K562 (cell line): ENCODE measurements around the gene BFSP1. TPM values are rescaled to one million over a fixed set of nuclear protein-coding genes. Genes with fewer than 3 reads are reported as not detected.

Experiments used
- BACH1 ChIP-seq: fragments of 200-800 bp; sonication (Bioruptor generic); IDR thresholded peaks from 2 replicates; pipeline ENCODE4 v1.6.1; 2016; ENCODE audit warnings: missing genetic modification characterization, missing compliant biosample characterization
- MXI1 ChIP-seq: IDR thresholded peaks from 2 replicates; pipeline ENCODE4 v1.6.1; 2011; ENCODE audit warnings: low read depth, mild to moderate bottlenecking, improper control_type of control experiment, low read length
- RBM22 ChIP-seq: fragments of 200-400 bp; formaldehyde crosslinking; IDR thresholded peaks from 2 replicates; pipeline ENCODE4 v1.6.1; 2018; ENCODE audit warnings: low read length, low read depth; ENCODE audit not compliant: poor library complexity, severe bottlenecking
- U2AF1 ChIP-seq: fragments of 200-400 bp; formaldehyde crosslinking; optimal IDR thresholded peaks from 2 replicates; pipeline ENCODE3; 2017; ENCODE audit warnings: mild to moderate bottlenecking, low read depth, low read length, moderate library complexity
- XRCC4 ChIP-seq: IDR thresholded peaks from one replicate; pipeline ENCODE4 v1.6.1; 2011; ENCODE audit not compliant: insufficient read depth, insufficient read length; ENCODE audit errors: extremely low read depth
- ZBTB17 ChIP-seq: fragments of 450-650 bp; formaldehyde crosslinking; IDR thresholded peaks from 2 replicates; pipeline ENCODE4 v1.4.0; 2020; ENCODE audit warnings: mild to moderate bottlenecking
- ZNF668 ChIP-seq: fragments of 250-450 bp; sonication (Bioruptor Pico); IDR thresholded peaks from 2 replicates; pipeline ENCODE4 v1.8.0; 2022; ENCODE audit warnings: mild to moderate bottlenecking, inconsistent platforms
- polyA plus RNA-seq, 8 experiments: library from polyadenylated mRNA; depleted of rRNA in 4 of 8; stranded (reverse) in 5 of 8; unstranded in 3 of 8; fragments of >200 nt; fragmentation: Nextera tagmentation in 2 of 8; fragmentation: Illumina TruSeq in 1 of 8; extraction: Ambion mirVana in 2 of 8; extraction: Trizol in 1 of 8; gene quantifications; 2 replicates each; pipeline versions ENCODE4 v1.2.1 to v1.2.3, GENCODE V29; 2011 to 2014; ENCODE audit warnings: inconsistent platforms in 1 of 8, missing spikeins in 1 of 8
- total RNA-seq, 7 experiments: library from RNA; depleted of rRNA in 6 of 7; stranded (reverse); fragments of >200 nt in 6 of 7; fragmentation: Illumina TruSeq in 2 of 7; extraction: Trizol in 2 of 7; gene quantifications; 2 replicates each; pipeline versions ENCODE4 v1.2.1 to v1.2.3, GENCODE V29; 2011 to 2021; ENCODE audit warnings: low replicate concordance in 1 of 7
- TF ChIP-seq, protein P1 (sequence below): sonication (generic); formaldehyde crosslinking; IDR thresholded peaks from 2 replicates; pipeline ENCODE4 v1.8.0; 2023; ENCODE audit warnings: mild to moderate bottlenecking, missing genetic modification reagents
- TF ChIP-seq, protein P2 (sequence below), 2 experiments: fragments of 450-650 bp in 1 of 2; sonication (generic) in 1 of 2; formaldehyde crosslinking; conservative IDR thresholded peaks; 2 replicates each; pipeline versions ENCODE4 v1.4.0 to v1.8.1; 2020 to 2022; ENCODE audit warnings: mild to moderate bottlenecking in 1 of 2, missing genetic modification reagents in 1 of 2
- TF ChIP-seq, protein P3 (sequence below): fragments of 450-650 bp; formaldehyde crosslinking; IDR thresholded peaks from 2 replicates; pipeline ENCODE4 v1.4.0; 2022; ENCODE audit warnings: missing genetic modification characterization
- TF ChIP-seq, protein P4 (sequence below), 3 experiments: fragments of 200-800 bp in 1 of 3; fragments of 250-450 bp in 1 of 3; fragments of 450-650 bp in 1 of 3; sonication (Bioruptor Pico) in 1 of 3; sonication (Bioruptor generic) in 1 of 3; formaldehyde crosslinking in 1 of 3; IDR thresholded peaks; 2 replicates each; pipeline versions ENCODE4 v1.6.1 to v1.8.0; 2016 to 2022; ENCODE audit warnings: mild to moderate bottlenecking in 2 of 3, missing genetic modification characterization in 2 of 3, missing compliant biosample characterization in 1 of 3, moderate library complexity in 1 of 3
- TF ChIP-seq, protein P5 (sequence below): fragments of 450-650 bp; IDR thresholded peaks from 2 replicates; pipeline ENCODE4 v1.6.1; 2016; ENCODE audit warnings: antibody characterized with exemption

BFSP1 gene
- total and polyA plus RNA-seq, 9 of the 15 experiments (the other 6 are each of a cell fraction or from before 2014, with no cell fraction given) = 0.09 to 0.86 (median 0.40) TPM

DNA sequence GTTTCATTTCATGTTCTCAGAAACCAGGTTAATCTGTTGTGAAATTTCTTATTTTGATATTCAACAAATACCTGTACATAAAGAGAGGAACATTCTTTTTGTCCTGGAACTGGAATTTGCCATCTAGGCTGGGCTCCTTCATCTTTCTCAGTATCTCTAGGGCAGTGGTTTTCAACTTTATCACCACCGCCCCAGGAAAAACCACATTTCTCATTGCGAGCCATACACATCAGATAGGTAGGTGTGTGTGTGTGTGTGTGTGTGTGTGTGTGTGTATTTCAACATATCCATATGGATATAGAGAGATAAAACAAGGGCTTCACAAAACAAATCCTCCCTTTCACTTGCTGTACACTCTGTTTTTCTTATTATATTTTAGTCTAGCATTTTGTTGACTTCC lies 24.1 kb downstream of the BFSP1 start (continued):
- TF ChIP-seq, protein P1, sequence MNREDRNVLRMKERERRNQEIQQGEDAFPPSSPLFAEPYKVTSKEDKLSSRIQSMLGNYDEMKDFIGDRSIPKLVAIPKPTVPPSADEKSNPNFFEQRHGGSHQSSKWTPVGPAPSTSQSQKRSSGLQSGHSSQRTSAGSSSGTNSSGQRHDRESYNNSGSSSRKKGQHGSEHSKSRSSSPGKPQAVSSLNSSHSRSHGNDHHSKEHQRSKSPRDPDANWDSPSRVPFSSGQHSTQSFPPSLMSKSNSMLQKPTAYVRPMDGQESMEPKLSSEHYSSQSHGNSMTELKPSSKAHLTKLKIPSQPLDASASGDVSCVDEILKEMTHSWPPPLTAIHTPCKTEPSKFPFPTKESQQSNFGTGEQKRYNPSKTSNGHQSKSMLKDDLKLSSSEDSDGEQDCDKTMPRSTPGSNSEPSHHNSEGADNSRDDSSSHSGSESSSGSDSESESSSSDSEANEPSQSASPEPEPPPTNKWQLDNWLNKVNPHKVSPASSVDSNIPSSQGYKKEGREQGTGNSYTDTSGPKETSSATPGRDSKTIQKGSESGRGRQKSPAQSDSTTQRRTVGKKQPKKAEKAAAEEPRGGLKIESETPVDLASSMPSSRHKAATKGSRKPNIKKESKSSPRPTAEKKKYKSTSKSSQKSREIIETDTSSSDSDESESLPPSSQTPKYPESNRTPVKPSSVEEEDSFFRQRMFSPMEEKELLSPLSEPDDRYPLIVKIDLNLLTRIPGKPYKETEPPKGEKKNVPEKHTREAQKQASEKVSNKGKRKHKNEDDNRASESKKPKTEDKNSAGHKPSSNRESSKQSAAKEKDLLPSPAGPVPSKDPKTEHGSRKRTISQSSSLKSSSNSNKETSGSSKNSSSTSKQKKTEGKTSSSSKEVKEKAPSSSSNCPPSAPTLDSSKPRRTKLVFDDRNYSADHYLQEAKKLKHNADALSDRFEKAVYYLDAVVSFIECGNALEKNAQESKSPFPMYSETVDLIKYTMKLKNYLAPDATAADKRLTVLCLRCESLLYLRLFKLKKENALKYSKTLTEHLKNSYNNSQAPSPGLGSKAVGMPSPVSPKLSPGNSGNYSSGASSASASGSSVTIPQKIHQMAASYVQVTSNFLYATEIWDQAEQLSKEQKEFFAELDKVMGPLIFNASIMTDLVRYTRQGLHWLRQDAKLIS (CRISPR knock-in tag) = no peak
- TF ChIP-seq, protein P2, sequence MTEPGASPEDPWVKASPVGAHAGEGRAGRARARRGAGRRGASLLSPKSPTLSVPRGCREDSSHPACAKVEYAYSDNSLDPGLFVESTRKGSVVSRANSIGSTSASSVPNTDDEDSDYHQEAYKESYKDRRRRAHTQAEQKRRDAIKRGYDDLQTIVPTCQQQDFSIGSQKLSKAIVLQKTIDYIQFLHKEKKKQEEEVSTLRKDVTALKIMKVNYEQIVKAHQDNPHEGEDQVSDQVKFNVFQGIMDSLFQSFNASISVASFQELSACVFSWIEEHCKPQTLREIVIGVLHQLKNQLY (CRISPR knock-in tag; conservative IDR thresholded peaks at IDR 0.05) = no peak
- TF ChIP-seq, protein P3, sequence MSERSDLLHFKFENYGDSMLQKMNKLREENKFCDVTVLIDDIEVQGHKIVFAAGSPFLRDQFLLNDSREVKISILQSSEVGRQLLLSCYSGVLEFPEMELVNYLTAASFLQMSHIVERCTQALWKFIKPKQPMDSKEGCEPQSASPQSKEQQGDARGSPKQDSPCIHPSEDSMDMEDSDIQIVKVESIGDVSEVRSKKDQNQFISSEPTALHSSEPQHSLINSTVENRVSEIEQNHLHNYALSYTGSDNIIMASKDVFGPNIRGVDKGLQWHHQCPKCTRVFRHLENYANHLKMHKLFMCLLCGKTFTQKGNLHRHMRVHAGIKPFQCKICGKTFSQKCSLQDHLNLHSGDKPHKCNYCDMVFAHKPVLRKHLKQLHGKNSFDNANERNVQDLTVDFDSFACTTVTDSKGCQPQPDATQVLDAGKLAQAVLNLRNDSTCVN = no peak
- no peak for TF ChIP-seq ZNF668 (CRISPR knock-in tag)
- TF ChIP-seq XRCC4 = no peak
- no peak for TF ChIP-seq U2AF1
- no peak for TF ChIP-seq MXI1
- TF ChIP-seq BACH1 (tag) = no peak
- TF ChIP-seq, protein P4, sequence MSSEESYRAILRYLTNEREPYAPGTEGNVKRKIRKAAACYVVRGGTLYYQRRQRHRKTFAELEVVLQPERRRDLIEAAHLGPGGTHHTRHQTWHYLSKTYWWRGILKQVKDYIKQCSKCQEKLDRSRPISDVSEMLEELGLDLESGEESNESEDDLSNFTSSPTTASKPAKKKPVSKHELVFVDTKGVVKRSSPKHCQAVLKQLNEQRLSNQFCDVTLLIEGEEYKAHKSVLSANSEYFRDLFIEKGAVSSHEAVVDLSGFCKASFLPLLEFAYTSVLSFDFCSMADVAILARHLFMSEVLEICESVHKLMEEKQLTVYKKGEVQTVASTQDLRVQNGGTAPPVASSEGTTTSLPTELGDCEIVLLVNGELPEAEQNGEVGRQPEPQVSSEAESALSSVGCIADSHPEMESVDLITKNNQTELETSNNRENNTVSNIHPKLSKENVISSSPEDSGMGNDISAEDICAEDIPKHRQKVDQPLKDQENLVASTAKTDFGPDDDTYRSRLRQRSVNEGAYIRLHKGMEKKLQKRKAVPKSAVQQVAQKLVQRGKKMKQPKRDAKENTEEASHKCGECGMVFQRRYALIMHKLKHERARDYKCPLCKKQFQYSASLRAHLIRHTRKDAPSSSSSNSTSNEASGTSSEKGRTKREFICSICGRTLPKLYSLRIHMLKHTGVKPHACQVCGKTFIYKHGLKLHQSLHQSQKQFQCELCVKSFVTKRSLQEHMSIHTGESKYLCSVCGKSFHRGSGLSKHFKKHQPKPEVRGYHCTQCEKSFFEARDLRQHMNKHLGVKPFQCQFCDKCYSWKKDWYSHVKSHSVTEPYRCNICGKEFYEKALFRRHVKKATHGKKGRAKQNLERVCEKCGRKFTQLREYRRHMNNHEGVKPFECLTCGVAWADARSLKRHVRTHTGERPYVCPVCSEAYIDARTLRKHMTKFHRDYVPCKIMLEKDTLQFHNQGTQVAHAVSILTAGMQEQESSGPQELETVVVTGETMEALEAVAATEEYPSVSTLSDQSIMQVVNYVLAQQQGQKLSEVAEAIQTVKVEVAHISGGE (CRISPR knock-in tag; IDR thresholded peaks at IDR 0.05) = no peak
- TF ChIP-seq, protein P5, sequence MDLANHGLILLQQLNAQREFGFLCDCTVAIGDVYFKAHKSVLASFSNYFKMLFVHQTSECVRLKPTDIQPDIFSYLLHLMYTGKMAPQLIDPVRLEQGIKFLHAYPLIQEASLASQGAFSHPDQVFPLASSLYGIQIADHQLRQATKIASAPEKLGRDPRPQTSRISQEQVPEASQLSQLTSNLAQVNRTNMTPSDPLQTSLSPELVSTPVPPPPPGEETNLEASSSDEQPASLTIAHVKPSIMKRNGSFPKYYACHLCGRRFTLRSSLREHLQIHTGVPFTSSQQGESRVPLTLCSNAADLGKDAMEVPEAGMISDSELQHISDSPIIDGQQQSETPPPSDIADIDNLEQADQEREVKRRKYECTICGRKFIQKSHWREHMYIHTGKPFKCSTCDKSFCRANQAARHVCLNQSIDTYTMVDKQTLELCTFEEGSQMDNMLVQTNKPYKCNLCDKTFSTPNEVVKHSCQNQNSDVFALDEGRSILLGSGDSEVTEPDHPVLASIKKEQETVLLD = no peak
- no peak for TF ChIP-seq RBM22
- no peak for TF ChIP-seq ZBTB17
